ENCODE results near the gene CMTR2. TPM values are rescaled to one million over a fixed set of nuclear protein-coding genes. Genes with fewer than 3 reads are reported as not detected.

Gene CMTR2, protein sequence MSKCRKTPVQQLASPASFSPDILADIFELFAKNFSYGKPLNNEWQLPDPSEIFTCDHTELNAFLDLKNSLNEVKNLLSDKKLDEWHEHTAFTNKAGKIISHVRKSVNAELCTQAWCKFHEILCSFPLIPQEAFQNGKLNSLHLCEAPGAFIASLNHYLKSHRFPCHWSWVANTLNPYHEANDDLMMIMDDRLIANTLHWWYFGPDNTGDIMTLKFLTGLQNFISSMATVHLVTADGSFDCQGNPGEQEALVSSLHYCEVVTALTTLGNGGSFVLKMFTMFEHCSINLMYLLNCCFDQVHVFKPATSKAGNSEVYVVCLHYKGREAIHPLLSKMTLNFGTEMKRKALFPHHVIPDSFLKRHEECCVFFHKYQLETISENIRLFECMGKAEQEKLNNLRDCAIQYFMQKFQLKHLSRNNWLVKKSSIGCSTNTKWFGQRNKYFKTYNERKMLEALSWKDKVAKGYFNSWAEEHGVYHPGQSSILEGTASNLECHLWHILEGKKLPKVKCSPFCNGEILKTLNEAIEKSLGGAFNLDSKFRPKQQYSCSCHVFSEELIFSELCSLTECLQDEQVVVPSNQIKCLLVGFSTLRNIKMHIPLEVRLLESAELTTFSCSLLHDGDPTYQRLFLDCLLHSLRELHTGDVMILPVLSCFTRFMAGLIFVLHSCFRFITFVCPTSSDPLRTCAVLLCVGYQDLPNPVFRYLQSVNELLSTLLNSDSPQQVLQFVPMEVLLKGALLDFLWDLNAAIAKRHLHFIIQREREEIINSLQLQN
- 41.3 and 46.1 TPM in 2 replicates for total RNA-seq
- 43.5 TPM for total RNA-seq (2013)
- polyA plus RNA-seq = 10.1 and 11.1 TPM in 2 replicates
- 18.5 and 19.5 TPM in 2 replicates for polyA minus RNA-seq

DNA sequence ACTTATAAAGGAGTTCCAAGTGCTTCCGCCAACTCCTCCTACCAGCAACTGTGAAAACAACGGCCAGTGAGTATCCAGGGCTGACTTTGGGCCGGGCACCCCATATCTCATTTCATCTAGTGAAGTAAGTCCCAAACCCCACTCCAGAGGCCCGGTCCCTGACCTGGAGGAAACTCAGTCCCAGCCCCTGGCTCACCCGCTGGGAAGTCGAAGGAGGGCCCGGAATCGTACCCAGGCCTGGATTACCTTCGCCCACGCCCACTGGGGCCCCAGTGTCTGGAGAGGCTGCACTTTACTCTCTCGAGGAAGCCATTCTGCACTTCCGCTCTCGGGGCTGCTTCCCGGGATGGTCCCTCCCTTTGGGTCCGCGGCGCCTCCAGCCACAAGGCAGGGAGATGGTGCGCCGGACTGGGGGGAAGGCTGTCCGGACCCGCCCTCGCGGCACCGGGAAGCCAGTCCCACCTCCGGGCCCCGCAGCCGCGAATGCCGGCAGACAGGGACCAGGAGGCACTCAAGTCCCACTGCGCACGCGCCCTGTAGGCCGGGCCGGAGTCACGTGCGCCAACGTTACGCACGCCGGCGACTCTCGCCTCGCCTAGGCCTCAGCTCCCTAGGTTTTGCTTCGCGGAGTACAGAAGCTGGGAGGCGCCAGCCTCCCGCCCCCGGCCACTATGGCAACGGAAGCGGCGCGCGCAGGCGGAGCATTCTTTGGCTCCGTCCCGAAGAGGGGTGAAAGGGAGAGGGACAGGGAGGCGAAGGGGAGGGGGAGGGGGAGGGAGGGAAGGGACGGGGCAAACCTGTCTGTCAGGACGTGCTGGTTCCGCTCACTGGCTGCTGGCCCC is at the start of gene CMTR2:
Gene CMTR2, minus strand, starts transcription at position 513 of the 842 bp plus-strand sequence. CDS start 3,482 bp downstream, outside the sequence.
- peak within 1 kb of the TSS; percentile 84 to 94 for H3K27ac ChIP-seq (ENCODE audit: low read length in 2 of 2)
- peak within 1 kb of the TSS; percentile 93 for H3K4me3 Mint-ChIP-seq
- ChIA-PET CTCF (interaction anchor here (0.9 kb wide), 1 partner anchor 34 kb away, joined by 3 read pairs; no protein-coding TSS in a partner anchor), POLR2A (interaction anchor here (0.5 to 1.1 kb wide), 6 partner anchors 23 to 520 kb away, joined by 3 to 4 read pairs (median 3); partner anchors contain the start of gene VAC14)
- H3K36me3 ChIP-seq (replicated peaks in 1 of 2; ENCODE audit: control extremely low read depth in 1 of 2, control insufficient read depth in 1 of 2, extremely low read depth in 1 of 2, insufficient read depth in 2 of 2, low read length in 1 of 2) = peaks cover 3 to 16% of the 10 kb centered on the region in 2 experiments
- H2AFZ ChIP-seq (ENCODE audit: insufficient read depth, low read depth, low read length, poor library complexity, severe bottlenecking) = peak within 1 kb of the TSS; percentile 94
- H3K27me3 ChIP-seq (replicated peaks in 1 of 4; ENCODE audit: control extremely low read depth in 1 of 4, control insufficient read depth in 3 of 4, insufficient read depth in 4 of 4, low read length in 3 of 4) = peaks cover 0 to 10% (median 5%) of the 10 kb centered on the region in 4 experiments
- H3K9me3 Mint-ChIP-seq (ENCODE audit: insufficient read depth) = no peaks in the 10 kb centered on the region
- H3K27me3 Mint-ChIP-seq = peaks cover 19% of the 10 kb centered on the region
- H3K4me2 ChIP-seq (replicated peaks; ENCODE audit: low read depth, low read length, poor library complexity, severe bottlenecking) = peak within 1 kb of the TSS; percentile 94
- H4K20me1 ChIP-seq (ENCODE audit: control insufficient read depth, insufficient read depth, low read length, poor library complexity, severe bottlenecking) = no peaks in the 10 kb centered on the region
- H3K4me1 Mint-ChIP-seq = peaks cover 32% of the 10 kb centered on the region
- peak within 1 kb of the TSS; percentile 97 for H3K27ac Mint-ChIP-seq
- TF ChIP-seq, protein P1, sequence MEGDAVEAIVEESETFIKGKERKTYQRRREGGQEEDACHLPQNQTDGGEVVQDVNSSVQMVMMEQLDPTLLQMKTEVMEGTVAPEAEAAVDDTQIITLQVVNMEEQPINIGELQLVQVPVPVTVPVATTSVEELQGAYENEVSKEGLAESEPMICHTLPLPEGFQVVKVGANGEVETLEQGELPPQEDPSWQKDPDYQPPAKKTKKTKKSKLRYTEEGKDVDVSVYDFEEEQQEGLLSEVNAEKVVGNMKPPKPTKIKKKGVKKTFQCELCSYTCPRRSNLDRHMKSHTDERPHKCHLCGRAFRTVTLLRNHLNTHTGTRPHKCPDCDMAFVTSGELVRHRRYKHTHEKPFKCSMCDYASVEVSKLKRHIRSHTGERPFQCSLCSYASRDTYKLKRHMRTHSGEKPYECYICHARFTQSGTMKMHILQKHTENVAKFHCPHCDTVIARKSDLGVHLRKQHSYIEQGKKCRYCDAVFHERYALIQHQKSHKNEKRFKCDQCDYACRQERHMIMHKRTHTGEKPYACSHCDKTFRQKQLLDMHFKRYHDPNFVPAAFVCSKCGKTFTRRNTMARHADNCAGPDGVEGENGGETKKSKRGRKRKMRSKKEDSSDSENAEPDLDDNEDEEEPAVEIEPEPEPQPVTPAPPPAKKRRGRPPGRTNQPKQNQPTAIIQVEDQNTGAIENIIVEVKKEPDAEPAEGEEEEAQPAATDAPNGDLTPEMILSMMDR (IDR thresholded peaks at IDR 0.05) = no peak
- TF ChIP-seq EZH2 (IDR thresholded peaks at IDR 0.05; ENCODE audit: borderline replicate concordance, insufficient read depth, low read depth, low read length, poor library complexity, severe bottlenecking) = no peak
- 1% methylated on average over 55 of the region's 60 CpGs for WGBS (ENCODE audit: insufficient coverage)
- intact Hi-C loops (cut with micrococcal nuclease) = loop anchor here (1.0 to 10.0 kb wide), 4 partner anchors 22 to 488 kb away; partner anchors contain the start of genes PHLPP2 and VAC14
- peak; percentile 95 for DNase-seq
- peaks cover 0 to 2% (median 0%) of the 10 kb centered on the region in 3 donors for H3K9me3 ChIP-seq (ENCODE audit: control extremely low read depth in 1 of 3, control insufficient read depth in 2 of 3, insufficient read depth in 1 of 3, low read length in 2 of 3)
- H3K4me1 ChIP-seq (ENCODE audit: control insufficient read depth in 2 of 2, insufficient read depth in 2 of 2, low read length in 2 of 2) = peaks cover 14 to 16% of the 10 kb centered on the region in 2 donors
- H3K4me3 ChIP-seq (ENCODE audit: control extremely low read depth in 1 of 5, extremely low read depth in 1 of 5, insufficient read depth in 1 of 5, low read depth in 2 of 5, low read length in 4 of 5) = peak within 1 kb of the TSS; percentile 61 to 97 (median 67)
- ATAC-seq (ENCODE audit: low read depth) = peak; percentile 85
- peaks cover 8% of the 10 kb centered on the region for H3K79me2 ChIP-seq (ENCODE audit: control insufficient read depth, insufficient read depth, low read length)
- peak within 1 kb of the TSS; percentile 97 for H3K9ac ChIP-seq (ENCODE audit: low read length)

All from B cell (primary cell).